Spleen (tissue), 7 donors: ENCODE measurements around the gene NME4.

Source experiments
- CTCF ChIP-seq, 11 experiments: fragments of 200-600 bp in 7 of 11; fragments of 450-650 bp in 4 of 11; sonication (generic) in 4 of 11; IDR thresholded peaks in 8 of 11; conservative IDR thresholded peaks in 3 of 11; 1 replicate in 7 of 11; 2 replicates in 4 of 11; pipeline versions ENCODE4 v1.4.0 to v1.8.0; 2016 to 2021; ENCODE audit warnings: antibody characterized with exemption in 11 of 11, inconsistent platforms in 4 of 11, mild to moderate bottlenecking in 1 of 11
- POLR2AphosphoS5 ChIP-seq, 3 donors: sonication (generic); formaldehyde crosslinking; IDR thresholded peaks; one replicate each; pipeline ENCODE4 v1.5.1; 2017; ENCODE audit warnings: antibody characterized with exemption in 3 of 3
- donor health status: DM: no; HTN: no; CAD: no; lungs with moderate emphysema.
- donor health status: DM: no; HTN: no; CAD: no.
- donor health status: DM: no; HTN: no; CAD: no.

- no peak for TF ChIP-seq CTCF (IDR thresholded peaks at IDR 0.05 in 8 of 11, conservative IDR thresholded peaks at IDR 0.05 in 3 of 11)
- TF ChIP-seq POLR2AphosphoS5 (IDR thresholded peaks at IDR 0.05), result no peak
Observed at GRCh38 chr16:354291-354881, 42.6 kb upstream of the NME4 start.
